ENCODE measurements around the gene RAB38.

RAB38 gene

DNA sequence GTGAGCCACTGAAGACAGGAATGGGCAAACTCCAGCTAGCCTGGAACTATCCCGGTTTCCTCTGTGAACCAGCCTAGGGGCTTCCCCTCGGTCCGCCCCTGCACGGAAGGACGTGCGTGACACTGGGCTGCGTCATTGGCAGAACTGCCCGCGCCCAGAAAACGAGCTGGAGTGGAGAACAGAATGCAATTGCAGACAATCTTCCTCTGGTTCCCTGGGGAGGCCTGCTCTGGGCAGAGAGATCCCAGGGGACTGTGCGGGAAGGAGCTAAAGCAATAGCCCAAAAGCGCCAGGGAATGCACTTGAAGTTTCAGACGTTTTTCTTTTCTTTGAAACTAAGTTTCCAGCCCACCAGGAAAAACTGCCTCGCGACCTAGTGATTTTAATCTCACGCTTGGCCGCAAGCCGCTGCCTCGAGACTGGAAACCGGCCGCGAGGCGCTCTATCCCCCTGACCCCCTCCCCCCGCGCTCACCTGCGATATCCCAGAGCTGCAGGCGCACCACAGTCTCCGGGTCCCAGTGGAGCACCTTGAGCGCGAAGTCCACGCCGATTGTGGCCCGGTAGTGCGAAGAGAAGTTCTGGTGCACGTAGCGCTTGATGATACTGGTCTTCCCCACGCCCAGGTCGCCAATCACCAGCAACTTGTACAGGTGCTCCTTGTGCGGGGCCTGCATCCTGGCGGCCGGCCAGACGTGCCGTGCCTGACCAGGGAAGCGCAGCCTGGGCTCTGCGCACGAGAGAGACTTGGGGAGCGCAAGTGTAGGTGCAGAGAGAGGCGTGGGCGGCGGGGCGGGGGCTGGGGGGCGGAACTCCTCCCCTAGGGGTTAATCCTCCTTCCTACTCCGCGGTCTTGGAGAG lies at the start of gene RAB38:
RAB38 (minus strand) TSS at position 735 of the 860 bp plus-strand sequence; CDS start at position 676, 59 bp downstream.
- H3K4me3 ChIP-seq (ENCODE audit: low read depth, low read length) = peak within 1 kb of the TSS; percentile 69

DNA sequence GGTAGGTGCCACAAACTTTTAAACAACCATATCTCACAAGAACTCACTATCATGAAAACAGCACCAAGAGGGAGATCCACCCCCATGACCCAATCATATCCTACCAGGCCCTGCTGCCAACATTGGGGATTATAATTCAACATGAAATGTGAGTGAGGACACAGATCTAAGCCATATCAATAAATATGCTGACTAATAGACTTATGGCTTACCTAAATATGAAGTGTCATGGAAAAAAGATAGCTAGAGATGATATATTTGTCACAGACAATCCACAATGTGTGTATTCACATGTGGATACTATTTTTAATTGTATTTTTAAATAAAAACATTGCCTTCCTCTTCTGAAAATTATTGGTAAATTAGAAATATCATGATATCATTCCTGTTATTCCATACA lies 38.2 kb upstream of the RAB38 start:
- H3K4me3 ChIP-seq (ENCODE audit: low read depth, low read length) = no peak overlapping the region

DNA sequence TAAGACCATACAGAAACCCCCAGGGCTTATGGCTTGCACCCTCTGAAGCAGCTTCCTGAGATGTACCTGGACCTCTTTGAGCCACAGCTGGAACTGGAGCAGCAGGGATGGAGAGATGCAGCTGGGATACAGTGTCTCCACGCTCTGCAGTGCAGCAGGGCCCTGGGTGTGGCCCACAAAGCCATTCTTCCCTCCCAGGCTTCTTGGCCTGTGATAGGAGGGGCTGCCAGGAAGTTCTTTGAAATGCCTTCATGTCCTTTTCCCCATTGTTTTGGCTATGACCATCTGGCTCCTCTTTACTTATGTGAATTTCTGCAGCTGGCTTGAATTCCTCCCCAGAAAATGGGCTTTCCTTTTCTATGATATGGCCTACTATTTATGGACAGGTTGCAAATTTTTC lies 37.1 kb upstream of the RAB38 start:
- no peak overlapping the region for H3K4me3 ChIP-seq (ENCODE audit: low read depth, low read length)

DNA sequence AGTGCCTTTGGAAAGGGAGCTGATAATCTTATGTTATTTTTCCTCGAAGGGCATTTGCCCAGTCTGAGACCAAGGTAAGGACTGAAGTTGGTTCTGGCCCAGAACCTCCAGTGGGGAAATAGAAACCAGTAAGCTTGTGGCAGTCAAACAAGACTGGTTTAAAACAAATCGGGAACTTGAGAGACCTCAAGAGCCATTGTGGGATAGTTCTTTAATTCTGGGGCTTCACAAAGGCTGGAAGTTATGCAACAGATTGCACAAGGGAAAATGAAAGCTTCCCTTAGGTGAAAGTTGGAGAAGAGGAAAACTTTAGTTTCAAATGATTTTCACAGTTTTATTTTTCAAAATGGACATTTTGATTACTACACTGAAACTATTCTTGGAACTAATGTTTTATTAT lies 33.5 kb upstream of the RAB38 start:
- H3K4me3 ChIP-seq (ENCODE audit: low read depth, low read length) = no peak overlapping the region

DNA sequence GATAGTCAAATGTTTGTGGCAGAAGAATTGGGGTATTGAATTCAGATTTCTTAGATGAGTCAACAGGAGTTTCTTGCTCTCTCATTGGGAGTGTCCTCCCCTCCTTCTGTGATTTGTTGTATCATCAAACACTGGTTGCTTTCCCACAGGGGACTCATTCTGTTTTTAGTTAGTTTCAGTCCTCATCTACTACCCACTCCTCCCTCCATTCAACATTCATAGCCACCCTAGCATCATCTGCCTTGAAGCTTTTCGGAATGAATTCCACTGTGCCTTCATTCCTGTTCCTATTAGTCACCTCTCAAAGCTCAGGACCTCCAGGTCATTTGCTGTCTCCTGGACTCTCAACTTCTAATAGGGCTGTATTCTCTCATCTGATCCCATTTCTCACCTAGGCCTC lies 31.5 kb upstream of the RAB38 start:
- no peak overlapping the region for H3K4me3 ChIP-seq (ENCODE audit: low read depth, low read length)

DNA sequence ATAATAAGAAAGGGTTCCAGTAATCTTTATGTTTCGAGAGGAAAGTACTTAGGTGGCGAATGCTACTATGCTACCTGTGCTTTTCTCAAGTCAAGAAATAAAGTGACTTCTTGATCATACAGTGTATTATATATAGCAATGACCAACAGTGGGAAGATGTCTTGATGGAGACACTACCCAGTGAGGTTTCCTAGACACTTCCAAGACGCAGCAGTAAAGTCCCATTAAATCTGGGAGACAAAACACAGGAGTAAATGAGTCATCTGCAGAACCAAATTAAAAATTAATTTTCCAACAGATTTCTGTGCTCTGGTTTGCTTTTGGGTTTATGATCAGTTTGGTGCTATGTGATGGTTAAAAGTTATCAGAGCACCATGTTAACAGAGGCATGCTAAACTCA lies 29.1 kb upstream of the RAB38 start:
- H3K4me3 ChIP-seq (ENCODE audit: low read depth, low read length) = no peak overlapping the region

DNA sequence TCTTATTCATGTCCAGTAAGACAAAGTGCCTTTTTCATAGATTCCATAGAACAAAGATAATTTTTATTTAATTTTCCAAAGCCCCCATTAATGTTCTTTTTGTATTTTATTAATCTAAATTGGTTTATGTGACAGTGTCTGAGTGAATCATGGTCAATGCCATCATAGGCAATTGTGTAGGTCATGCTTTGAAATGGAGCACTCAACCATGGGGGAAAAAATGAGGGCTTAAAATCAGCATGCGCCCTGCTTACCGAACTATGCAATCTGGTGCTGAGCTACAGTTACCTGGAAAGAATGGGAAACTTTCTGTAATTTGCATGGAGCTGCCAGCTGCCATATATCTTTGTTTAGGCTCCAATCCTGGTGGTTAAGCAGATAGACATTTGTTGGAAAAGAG lies 28.4 kb upstream of the RAB38 start:
- H3K4me3 ChIP-seq (ENCODE audit: low read depth, low read length) = no peak overlapping the region

DNA sequence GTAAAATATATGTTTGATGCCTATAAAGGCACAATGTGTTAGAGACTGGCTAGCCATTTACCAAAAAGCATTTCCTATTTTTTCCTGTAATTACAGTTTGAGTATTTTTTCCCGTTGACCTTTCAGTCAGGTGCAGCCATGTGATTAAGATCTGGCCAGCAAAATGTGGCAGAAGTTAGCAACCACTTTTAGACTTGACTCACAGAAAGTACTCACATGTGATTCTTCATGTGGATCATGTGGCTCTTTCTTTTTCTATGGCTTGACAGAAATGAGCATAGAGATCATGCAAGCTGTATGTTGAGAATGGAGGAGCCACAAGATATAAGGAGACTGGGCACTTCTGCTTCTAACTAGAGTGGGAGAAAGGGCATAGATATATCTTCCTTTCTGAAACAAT lies 27.3 kb upstream of the RAB38 start:
- H3K4me3 ChIP-seq (ENCODE audit: low read depth, low read length) = no peak overlapping the region

DNA sequence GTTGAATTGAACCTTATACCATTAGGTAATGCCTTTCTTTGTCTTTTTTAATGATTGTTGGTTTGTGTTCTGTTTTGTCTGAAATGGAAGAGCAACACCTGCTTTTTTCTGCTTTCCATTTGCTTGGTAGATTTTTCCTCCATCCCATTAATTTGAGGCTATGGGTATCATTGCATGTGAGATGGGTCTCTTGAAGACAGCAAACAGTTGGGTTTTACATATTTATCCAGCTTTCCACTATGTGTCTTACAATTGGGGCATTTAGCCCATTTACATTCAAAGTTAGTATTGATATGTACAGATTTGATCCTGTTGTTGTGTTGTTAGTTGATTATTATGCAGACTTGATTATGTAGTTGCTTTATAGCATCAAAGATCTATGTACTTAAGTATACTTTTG lies 21.1 kb upstream of the RAB38 start:
- no peak overlapping the region for H3K4me3 ChIP-seq (ENCODE audit: low read depth, low read length)

DNA sequence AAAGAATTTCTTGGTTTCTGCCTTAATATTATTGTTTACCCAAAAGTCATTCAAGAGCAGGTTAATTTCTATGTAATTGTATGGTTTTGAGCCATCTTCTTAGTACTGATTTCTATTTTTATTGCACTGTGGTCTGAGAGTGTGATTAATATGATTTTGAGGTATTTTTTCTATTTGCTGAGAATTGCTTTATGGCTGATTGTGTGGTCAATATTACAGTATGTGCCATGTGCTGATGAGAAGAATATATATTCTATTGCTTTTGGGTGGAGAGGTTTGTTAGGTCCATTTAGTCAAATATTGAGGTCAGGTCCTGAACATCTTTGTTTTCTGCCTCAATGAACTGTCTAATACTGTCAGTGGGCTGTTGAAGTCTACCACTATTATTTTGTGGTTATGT lies 20.7 kb upstream of the RAB38 start:
- no peak overlapping the region for H3K4me3 ChIP-seq (ENCODE audit: low read depth, low read length)

DNA sequence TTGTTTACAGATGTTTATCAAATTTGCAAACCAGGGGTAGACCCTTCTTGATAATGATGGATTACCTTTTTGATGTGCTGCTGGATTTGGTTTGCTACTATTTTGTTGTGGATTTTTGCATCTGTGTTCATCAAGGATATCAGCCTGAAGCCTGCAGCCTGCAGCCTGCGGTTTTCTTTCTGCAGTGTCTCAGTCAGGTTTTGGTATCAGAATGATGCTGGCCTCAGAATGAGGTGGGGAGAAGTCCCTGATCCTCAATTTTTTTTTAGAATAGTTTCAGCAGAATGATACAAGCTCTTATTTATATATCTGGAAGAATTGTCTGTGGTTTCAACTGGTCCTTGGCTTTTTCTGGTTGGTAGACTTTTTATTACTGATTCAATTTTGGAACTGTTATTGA lies 19.7 kb upstream of the RAB38 start:
- H3K4me3 ChIP-seq (ENCODE audit: low read depth, low read length) = no peak overlapping the region

DNA sequence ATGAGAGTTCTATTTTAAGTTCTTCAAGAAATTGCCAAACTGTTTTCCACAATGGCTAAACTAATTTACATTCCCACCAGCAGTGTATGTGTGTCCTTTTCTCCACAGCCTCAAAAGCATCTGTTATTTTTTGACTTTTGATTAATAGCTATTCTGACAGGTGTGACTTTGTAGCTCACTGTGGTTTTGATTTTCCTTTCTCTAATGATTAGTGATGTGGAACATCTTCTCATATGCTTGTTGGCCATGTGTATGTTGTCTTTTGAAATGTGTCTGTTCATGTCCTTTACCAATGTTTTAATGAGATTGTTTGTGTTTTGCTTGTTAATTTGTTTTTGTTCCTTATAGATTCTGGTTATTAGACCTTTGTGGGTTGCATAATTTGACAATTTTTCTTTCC lies 18.0 kb upstream of the RAB38 start:
- H3K4me3 ChIP-seq (ENCODE audit: low read depth, low read length) = no peak overlapping the region

DNA sequence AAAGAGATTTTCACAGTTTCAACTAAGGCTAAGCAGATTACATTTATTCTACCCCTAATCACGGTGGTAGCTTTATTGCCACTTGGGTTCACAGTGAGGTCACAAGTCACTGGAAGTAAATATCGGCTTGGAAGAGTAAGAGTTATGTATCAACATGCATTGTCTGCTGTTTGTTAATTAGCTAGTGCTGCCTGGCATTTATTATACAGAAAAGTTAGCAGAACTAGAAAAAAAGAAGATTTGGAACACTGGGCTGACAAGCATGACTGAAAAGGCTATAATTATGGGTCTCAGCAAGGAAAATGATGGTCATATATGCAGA lies 13.7 kb upstream of the RAB38 start:
- no peak overlapping the region for H3K4me3 ChIP-seq (ENCODE audit: low read depth, low read length)

DNA sequence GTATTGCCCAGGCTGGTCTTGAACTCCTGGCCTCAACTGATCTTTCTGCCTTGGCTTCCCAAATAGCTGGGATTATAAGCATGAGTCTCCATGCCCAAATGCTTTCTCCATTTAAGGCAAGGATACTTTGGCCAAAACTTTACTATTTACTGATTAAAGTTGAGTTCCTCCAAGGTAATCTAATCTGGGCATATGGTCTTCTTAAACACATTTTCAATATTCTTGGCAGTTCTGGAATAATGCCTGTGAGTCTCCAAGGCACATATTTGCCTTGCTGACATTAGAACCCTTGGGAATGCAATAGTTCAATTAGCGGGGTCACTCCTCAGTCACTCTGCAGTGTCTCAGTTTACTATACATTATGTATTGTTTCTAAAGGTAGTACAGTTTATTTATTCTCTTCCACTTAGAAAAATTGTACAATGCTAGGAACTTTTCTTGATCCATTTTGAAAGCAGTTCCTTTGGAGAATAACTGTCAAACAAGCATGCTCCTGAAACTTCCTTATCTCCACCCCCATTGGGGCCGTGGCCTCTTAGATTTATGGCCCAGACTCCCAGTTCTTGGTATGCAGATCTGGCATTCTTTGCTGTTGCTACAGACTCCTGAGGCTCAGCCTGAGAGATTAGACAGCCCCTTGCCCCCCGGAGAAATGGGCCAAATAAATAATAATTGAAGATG lies 13.1 kb upstream of the RAB38 start:
- no peak overlapping the region for H3K4me3 ChIP-seq (ENCODE audit: low read depth, low read length)

DNA sequence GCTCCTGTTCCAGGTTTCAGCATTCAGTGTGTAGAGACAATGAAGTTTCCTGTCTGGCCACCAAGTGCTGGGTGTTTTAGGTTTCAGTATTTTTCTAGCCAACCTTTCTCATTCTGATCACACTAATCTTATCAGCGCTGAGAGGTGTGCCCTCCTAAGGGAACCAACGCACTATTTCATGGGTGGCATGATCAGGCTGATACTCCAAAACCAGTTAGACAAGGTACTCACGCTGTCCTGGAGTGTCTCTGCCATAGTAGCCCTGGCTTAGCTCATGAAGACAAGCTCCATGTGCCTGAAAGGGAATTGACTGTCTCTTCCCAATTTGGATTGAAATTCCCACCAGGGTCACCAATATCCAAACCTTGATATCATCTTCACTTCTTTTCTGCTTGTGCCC lies 8.0 kb upstream of the RAB38 start:
- H3K4me3 ChIP-seq (ENCODE audit: low read depth, low read length) = no peak overlapping the region

DNA sequence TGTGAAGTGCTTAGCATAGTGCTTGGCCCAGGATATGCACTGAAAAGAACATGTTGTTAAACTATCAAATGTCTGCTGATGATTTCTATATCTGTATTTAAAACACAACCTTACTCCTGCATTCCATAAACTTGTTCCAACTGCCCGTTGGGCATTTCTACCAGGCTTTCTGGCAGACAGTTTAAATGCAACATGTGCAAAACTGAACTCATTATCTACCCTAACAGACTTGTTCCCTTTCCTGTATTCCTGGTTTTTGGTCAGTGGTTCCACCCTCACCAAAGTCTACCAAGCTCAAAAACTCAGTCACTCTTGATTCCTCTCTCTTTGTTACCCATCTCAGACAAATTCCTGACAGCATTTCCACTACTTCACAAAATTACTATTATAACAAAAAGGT lies 6.5 kb upstream of the RAB38 start:
- H3K4me3 ChIP-seq (ENCODE audit: low read depth, low read length) = no peak overlapping the region

DNA sequence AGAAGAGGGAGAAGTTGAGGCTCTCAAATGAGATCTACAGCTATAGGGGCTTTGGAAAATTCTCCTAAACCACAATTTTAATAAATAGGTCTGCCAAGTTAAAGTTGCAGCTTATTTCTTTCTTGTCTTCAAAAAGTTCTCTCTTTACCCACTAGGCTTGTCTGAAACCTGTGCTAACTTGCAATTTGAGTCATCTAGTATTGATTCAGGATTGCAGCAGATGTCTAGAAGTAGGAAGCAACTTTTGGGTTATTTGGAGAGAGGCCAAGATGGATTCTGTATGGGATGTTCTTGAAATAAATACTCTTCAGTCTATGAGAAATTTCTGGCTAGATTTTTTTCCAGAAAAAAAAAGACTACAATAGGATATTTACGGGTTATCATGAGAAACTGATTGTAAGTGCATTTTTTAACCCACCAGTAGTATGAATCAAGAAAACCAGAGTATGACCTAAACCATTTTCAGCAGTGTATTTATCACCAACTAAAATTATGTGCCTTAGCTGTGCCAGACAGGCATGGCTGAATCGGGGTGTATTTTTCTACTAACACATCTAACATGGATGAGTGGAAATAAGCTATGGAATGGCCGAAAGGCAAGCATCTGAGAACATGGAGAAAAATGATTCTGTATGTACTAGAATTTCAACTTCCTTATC lies 4.9 kb upstream of the RAB38 start:
- no peak overlapping the region for H3K4me3 ChIP-seq (ENCODE audit: low read depth, low read length)

DNA sequence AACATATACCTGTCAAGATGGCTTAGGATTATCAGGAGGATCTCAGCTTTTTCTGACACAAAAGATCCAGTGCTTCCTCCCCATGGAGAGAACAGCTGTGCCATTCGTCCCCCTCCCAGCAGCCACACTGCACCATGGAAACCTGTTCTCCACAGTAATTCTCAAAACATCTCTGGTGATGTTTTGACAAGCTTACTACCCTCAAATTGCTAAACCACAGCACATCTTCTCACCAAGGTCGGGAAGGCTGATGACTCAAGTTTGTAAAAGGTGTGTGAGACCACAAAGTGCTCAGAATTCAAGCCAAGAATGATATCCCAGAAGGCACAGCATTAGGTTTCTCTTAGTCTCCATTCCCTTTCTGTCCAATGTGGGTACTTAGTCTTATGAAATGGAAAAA lies 3.9 kb upstream of the RAB38 start:
- H3K4me3 ChIP-seq (ENCODE audit: low read depth, low read length) = no peak overlapping the region

DNA sequence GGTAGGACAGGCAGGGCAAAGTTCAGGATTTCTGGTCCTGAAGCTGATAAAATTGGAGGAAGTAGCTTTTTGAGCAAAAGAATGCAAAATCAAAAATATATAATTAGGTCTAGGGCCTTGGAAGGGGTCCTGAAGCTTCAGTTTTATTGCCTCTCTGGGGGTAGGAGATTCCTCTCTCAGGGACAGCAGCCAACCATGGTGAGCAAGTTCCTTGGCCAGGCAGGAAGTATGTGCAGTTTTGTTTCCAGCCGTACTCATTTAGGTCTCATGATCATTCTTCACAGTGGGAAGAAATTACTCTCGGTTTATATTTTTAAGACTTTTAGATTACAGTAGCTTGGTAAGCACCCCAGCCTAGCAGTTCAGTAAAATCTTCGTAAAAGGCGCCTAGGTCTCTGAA lies 2.9 kb upstream of the RAB38 start:
- no peak overlapping the region for H3K4me3 ChIP-seq (ENCODE audit: low read depth, low read length)

DNA sequence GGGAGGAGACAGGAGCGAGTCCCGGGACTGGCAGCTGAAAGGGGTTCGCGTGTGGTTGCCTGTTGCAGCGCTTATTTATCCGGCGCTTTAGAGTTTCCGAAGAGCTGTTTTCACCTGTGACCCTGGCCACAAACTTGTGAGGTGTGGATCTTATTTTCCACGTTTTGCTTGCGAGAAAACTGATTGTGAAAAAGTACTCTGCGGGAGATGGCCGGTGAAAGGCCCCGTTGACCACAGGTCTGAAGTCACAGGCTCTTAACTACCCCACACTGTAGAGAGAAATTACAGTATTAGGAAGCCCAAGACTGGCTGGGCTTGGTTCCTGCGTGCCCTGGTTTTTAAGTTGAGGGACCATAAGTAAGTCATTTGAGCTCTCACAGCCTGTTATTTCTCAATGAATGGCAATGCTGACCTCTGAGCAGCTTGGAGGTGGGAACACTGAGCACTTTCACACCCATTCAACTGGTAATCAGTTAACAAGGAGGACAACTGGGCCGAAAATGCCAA lies 379 bp upstream of the RAB38 start:
- peak overlapping the region; percentile 50 for H3K4me3 ChIP-seq (ENCODE audit: low read depth, low read length)

DNA sequence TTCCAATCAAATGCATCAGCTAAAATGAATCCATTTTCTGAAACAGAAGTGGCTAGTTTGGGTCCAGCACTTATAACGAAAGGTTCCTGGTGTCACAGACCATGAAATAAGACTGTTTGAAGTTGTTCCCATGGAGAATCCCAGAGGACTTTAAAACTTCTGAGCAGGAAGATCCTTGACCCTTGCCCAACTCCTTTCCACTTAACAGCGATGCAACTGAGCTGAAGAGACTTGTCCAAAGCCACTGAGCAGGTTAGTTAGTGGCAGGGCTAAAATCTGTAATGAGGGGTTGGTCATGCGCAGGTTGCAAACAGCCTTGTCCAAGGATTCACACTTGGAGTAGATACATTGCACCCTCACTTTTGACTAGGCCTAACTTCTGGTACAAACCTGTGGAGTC lies 1.3 kb downstream of the RAB38 start:
- no peak overlapping the region for H3K4me3 ChIP-seq (ENCODE audit: low read depth, low read length)

DNA sequence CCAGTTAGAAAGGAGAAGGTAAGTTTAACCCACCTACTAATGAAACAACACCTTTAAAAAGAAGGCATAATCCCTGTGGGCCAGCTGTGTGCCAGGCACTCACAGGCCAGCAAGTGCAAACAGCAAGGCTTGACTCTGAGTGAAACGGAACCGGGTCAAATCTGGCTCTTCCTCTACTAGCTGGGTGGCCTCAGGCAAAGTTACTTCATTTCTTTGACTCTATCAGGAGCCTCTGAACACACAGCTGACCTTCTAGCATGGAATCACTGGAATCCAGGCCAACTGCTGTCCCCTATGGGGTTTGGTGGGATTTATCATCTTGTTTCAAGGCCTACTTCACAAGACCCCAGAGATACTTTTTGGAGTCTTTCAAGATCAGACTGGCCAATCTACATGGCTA lies 3.3 kb downstream of the RAB38 start:
- H3K4me3 ChIP-seq (ENCODE audit: low read depth, low read length) = no peak overlapping the region
